ENCODE measurements around the gene ITGA7. TPM values are rescaled to one million over a fixed set of nuclear protein-coding genes. Genes with fewer than 3 reads are reported as not detected.

Gene ITGA7
- total RNA-seq, 6 donors from 2014 or later: 4.6 to 30.4 (median 9.0) TPM

- DNase-seq: no peak
- no peaks in the 10 kb centered on the region for H3K9me3 ChIP-seq
- H3K4me3 ChIP-seq: no peak overlapping the region
- H3K27me3 ChIP-seq: no peaks in the 10 kb centered on the region
- H3K4me1 ChIP-seq: peaks cover 0 to 13% (median 9%) of the 10 kb centered on the region in 4 donors
- WGBS, 2 donors: 76 to 79% methylated on average over 8 to 9 of the region's 9 CpGs
- H3K36me3 ChIP-seq: no peaks in the 10 kb centered on the region
- no peak for TF ChIP-seq EP300 (IDR thresholded peaks at IDR 0.05)
- TF ChIP-seq CTCF (IDR thresholded peaks at IDR 0.05): peak in 5 of 6 experiments; percentile 8 to 39 (median 23)
- TF ChIP-seq POLR2AphosphoS5 (IDR thresholded peaks at IDR 0.05): no peak
- TF ChIP-seq POLR2A (IDR thresholded peaks at IDR 0.05): no peak
- ATAC-seq (ENCODE audit: low FRiP score in 2 of 2): peak; percentile 12 to 55
- H3K27ac ChIP-seq: no peak overlapping the region
Measured at GRCh38 chr12:55659486-55660385, 48.0 kb downstream of the ITGA7 start.

GRCh38 chr12:55658635-55659391 is 48.9 kb downstream of the ITGA7 start:
- H3K36me3 ChIP-seq: no peaks in the 10 kb centered on the region
- H3K27ac ChIP-seq: no peak overlapping the region
- no peaks in the 10 kb centered on the region for H3K9me3 ChIP-seq
- peaks cover 0 to 13% (median 9%) of the 10 kb centered on the region in 4 donors for H3K4me1 ChIP-seq
- WGBS, 2 donors: 70 to 80% methylated on average over 3 of the region's 3 CpGs
- no peak overlapping the region for H3K4me3 ChIP-seq
- DNase-seq: no peak
- H3K27me3 ChIP-seq: no peaks in the 10 kb centered on the region
- ATAC-seq (ENCODE audit: low FRiP score in 2 of 2): peak in 1 of 2 donors; percentile 42
- no peak for TF ChIP-seq EP300 (IDR thresholded peaks at IDR 0.05)
- TF ChIP-seq POLR2A (IDR thresholded peaks at IDR 0.05): no peak
- no peak for TF ChIP-seq POLR2AphosphoS5 (IDR thresholded peaks at IDR 0.05)
- no peak for TF ChIP-seq CTCF (IDR thresholded peaks at IDR 0.05)

DNA sequence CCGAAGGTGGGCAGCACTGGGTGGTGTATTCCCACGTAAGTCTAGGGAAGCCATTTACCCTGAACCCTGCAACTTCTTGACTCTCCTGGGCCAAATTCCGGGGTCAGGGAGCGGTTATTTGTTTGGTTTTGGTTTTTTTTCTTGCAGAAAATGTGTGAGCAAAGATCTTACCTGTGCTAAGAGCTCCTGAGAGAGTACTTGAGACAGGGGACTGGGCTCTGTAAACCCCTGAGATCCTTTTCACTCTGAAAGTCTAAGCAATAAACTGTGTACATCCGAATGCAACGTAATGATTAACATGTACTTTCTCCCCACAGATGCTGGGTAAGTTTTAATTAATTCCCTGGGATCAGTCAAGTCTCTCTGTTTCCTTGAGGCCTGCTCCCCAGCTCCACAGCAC is 49.5 kb downstream of the ITGA7 start:
- Histone ChIP-seq H3K27me3 (no peaks in the 10 kb centered on the region), H3K4me3 (no peak overlapping the region), H3K36me3 (no peaks in the 10 kb centered on the region), H3K27ac (no peak overlapping the region), H3K9me3 (no peaks in the 10 kb centered on the region), H3K4me1 (peaks cover 0 to 13% (median 9%) of the 10 kb centered on the region in 4 donors)
- 70 to 81% methylated on average over 6 of the region's 6 CpGs for whole genome bisulfite sequencing, 2 donors
- peak in 1 of 2 donors; percentile 17 for ATAC-seq (ENCODE audit: low FRiP score in 2 of 2)
- TF ChIP-seq POLR2AphosphoS5 (IDR thresholded peaks at IDR 0.05) (no peak), CTCF (IDR thresholded peaks at IDR 0.05) (no peak), POLR2A (IDR thresholded peaks at IDR 0.05) (no peak), EP300 (IDR thresholded peaks at IDR 0.05) (no peak)
- no peak for DNase-seq

- Histone ChIP-seq H3K9me3 (no peaks in the 10 kb centered on the region), H3K36me3 (no peaks in the 10 kb centered on the region), H3K27me3 (no peaks in the 10 kb centered on the region), H3K4me3 (no peak overlapping the region), H3K4me1 (peaks cover 0 to 13% (median 9%) of the 10 kb centered on the region in 4 donors), H3K27ac (no peak overlapping the region)
- ATAC-seq (ENCODE audit: low FRiP score in 2 of 2) (peak in 1 of 2 donors; percentile 9), DNase-seq (no peak)
- WGBS, 2 donors: 75 to 90% methylated on average over 4 of the region's 4 CpGs
- TF ChIP-seq EP300 (IDR thresholded peaks at IDR 0.05): no peak
Measured at GRCh38 chr12:55657212-55657611, 50.5 kb downstream of the ITGA7 start.

- ATAC-seq (ENCODE audit: low FRiP score in 2 of 2) (no peak), DNase-seq (no peak)
- TF ChIP-seq POLR2AphosphoS5 (IDR thresholded peaks at IDR 0.05) (no peak), EP300 (IDR thresholded peaks at IDR 0.05) (no peak), CTCF (IDR thresholded peaks at IDR 0.05) (no peak), POLR2A (IDR thresholded peaks at IDR 0.05) (no peak)
- no peaks in the 10 kb centered on the region for H3K36me3 ChIP-seq
- no peak overlapping the region for H3K27ac ChIP-seq
- 86 to 89% methylated on average over 9 to 17 of the region's 17 CpGs for WGBS, 2 donors
- no peaks in the 10 kb centered on the region for H3K9me3 ChIP-seq
- peaks cover 0 to 13% (median 9%) of the 10 kb centered on the region in 4 donors for H3K4me1 ChIP-seq
- H3K27me3 ChIP-seq: no peaks in the 10 kb centered on the region
- no peak overlapping the region for H3K4me3 ChIP-seq
Measured at GRCh38 chr12:55654511-55655214, 53.0 kb downstream of the ITGA7 start.

All from upper lobe of left lung (tissue), 6 donors.